AG04449 (cell line): ENCODE measurements around the gene DRD2.

ENCODE experiments used
- CTCF ChIA-PET: fragments of 350-600 bp; formaldehyde crosslinking; extraction: SDS; loops from one replicate; lab custom pipeline; 2021; ENCODE audit warnings: antibody characterized with exemption; lab: Yijun Ruan, JAX
- POLR2A ChIA-PET: fragments of 400-600, 350-600 bp; formaldehyde crosslinking; extraction: SDS; loops from one replicate; lab custom pipeline; 2020; ENCODE audit warnings: antibody characterized with exemption, inconsistent platforms; lab: Yijun Ruan, JAX
- DNase-seq: peaks from one replicate; pipeline ENCODE4 v3.0.0-alpha.2; 2010; ENCODE audit warnings: low read depth, low spot score
- H3K4me3 ChIP-seq: 2 replicates; pipeline ENCODE4 v1.5.1; 2011; ENCODE audit warnings: low read depth, mild to moderate bottlenecking, control low read depth, low read length
- CTCF ChIP-seq: IDR thresholded peaks from one replicate; pipeline ENCODE4 v1.5.1; 2011; ENCODE audit warnings: mild to moderate bottlenecking, moderate library complexity, low read length, control low read depth, inconsistent platforms; ENCODE audit not compliant: insufficient read depth; ENCODE audit errors: missing control alignments

Gene DRD2

DNA sequence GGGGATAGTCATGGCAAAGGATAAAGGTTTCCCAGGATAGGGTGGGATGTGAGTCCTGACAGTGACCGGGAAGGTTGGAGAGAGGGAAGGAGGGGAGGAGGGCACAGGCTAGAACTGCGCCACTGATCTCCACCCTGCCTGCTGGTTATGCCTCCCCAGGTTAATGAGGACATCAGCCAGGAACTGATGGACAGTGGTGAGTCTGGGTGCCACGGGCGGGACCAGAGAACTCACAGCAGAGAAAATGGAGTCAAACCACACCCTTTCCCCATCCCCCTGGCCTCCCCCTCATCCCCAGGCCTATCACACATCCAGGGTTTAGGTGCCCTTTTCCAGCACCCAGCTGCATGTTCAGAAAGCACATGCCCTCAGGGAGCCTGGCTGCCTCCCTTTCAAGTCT, 77.4 kb downstream of the DRD2 start:
- TF ChIP-seq CTCF: no peak
- ChIA-PET CTCF (interaction anchor here (1.5 kb wide), 1 partner anchor 8 kb away, joined by 4 read pairs; no protein-coding TSS in a partner anchor), POLR2A (no interaction called here)
- DNase-seq: no peak
- H3K4me3 ChIP-seq: no peak overlapping the region

GRCh38 chr11:113397212-113397611, 78.0 kb downstream of the DRD2 start:
- DNase-seq: no peak
- H3K4me3 ChIP-seq: no peak overlapping the region
- CTCF ChIA-PET: interaction anchor here (1.5 kb wide), 1 partner anchor 8 kb away, joined by 4 read pairs; no protein-coding TSS in a partner anchor
- POLR2A ChIA-PET: no interaction called here
- no peak for TF ChIP-seq CTCF

DNA sequence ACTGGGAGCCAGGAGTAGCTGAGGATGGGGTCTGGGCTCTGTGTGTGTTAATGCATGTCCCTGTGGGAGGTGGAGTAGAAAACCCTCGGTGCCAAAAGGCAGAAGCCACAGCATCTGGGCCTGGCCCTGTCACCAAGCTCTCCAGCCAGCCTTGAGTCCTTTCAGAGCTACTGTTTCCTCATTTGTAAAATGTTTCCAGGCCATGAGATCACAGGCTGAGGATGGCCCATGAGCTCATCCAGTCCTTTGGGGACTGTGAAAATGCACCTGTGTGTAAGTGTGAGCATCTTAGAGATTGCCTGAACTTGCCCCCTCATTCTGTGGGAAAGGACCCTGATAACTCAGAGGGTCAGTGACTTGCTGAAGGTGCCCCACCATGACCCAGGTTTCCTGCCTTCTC, 78.5 kb downstream of the DRD2 start:
- ChIA-PET CTCF (no interaction called here), POLR2A (no interaction called here)
- no peak overlapping the region for H3K4me3 ChIP-seq
- DNase-seq: no peak
- no peak for TF ChIP-seq CTCF

- H3K4me3 ChIP-seq: no peak overlapping the region
- no peak for DNase-seq
- TF ChIP-seq CTCF: no peak
- POLR2A ChIA-PET: no interaction called here
- CTCF ChIA-PET: no interaction called here
These were observed 79.3 kb downstream of the DRD2 start for GRCh38 chr11:113395782-113396336.

DNA sequence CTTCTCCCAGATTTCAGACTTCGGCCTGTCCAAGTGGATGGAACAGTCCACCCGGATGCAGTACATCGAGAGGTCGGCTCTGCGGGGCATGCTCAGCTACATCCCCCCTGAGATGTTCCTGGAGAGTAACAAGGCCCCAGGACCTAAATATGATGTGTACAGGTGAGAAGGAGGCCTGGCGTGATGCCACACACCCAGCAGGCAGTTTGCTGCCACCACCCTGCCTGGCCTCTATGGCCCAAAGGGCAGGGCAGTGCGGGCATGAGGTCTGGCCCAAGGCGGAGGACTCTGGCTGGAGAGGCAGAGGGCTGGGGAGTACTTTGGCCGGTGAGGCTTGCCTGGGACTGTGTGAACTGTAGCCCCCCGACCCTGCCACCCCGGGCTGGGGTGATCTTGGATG, 80.3 kb downstream of the DRD2 start:
- ChIA-PET CTCF (no interaction called here), POLR2A (no interaction called here)
- DNase-seq: no peak
- TF ChIP-seq CTCF: no peak
- no peak overlapping the region for H3K4me3 ChIP-seq

GRCh38 chr11:113393501-113393985, 81.7 kb downstream of the DRD2 start:
- no peak for DNase-seq
- ChIA-PET CTCF (no interaction called here), POLR2A (no interaction called here)
- H3K4me3 ChIP-seq: no peak overlapping the region
- TF ChIP-seq CTCF: no peak
